Lower lobe of right lung (tissue), 2 donors: ENCODE measurements around the gene TMEM139. TPM values are rescaled to one million over a fixed set of nuclear protein-coding genes. Genes with fewer than 3 reads are reported as not detected.
A peak's percentile ranks its signal among the peaks of the same experiment; 100 is the strongest.

Experiments
- ATAC-seq, 2 donors: fragments of 200-7000 bp; cut with Tn5 transposase; one replicate each; pipeline ENCODE4 v1.9.1; 2020 to 2022; ENCODE audit warnings: mild to moderate bottlenecking in 2 of 2, moderate library complexity in 2 of 2
- DNase-seq: peaks from one replicate; pipeline ENCODE4 v3.0.0-alpha.2; 2020
- H3K27ac ChIP-seq: fragments of 200-600 bp; one replicate; pipeline ENCODE4 v1.8.0; 2022
- H3K27me3 ChIP-seq: fragments of 200-600 bp; one replicate; pipeline ENCODE4 v1.8.0; 2022; ENCODE audit warnings: low read depth
- H3K36me3 ChIP-seq: fragments of 200-600 bp; one replicate; pipeline ENCODE4 v1.8.0; 2022; ENCODE audit warnings: mild to moderate bottlenecking
- H3K4me1 ChIP-seq: fragments of 200-600 bp; one replicate; pipeline ENCODE4 v1.8.0; 2022
- H3K4me3 ChIP-seq: fragments of 200-600 bp; one replicate; pipeline ENCODE4 v1.8.0; 2022; ENCODE audit warnings: mild to moderate bottlenecking
- H3K9me3 ChIP-seq: fragments of 200-600 bp; one replicate; pipeline ENCODE4 v1.8.0; 2022
- CTCF ChIP-seq: fragments of 200-600 bp; IDR thresholded peaks from one replicate; pipeline ENCODE4 v1.8.0; 2022; ENCODE audit warnings: antibody characterized with exemption, mild to moderate bottlenecking
- intact Hi-C: fragments of 100-400 bp; cut with DNase I; formaldehyde crosslinking; loops from one replicate; pipeline ENCODE4 v1.11.0; 2022
- total RNA-seq: library from RNA; stranded (reverse); fragmentation: NEBNext Ultra II Directional; extraction: Animal tissue kit (Norgen Biotek cat#: 25700); gene quantifications from one replicate; pipeline ENCODE4 v1.2.1, GENCODE V29; 2021
- donor health status: DM: no; HTN: yes; CAD: no; lungs with severe emphysema.

Gene TMEM139
- total RNA-seq, 1 donor from 2014 or later = 25.9 TPM

GRCh38 chr7:143285806-143286521 lies 1.2 kb downstream of the TMEM139 start:
- ATAC-seq = no peak

GRCh38 chr7:143286522-143286890 lies 1.7 kb downstream of the TMEM139 start:
- intact Hi-C loops = no loop called here
- ATAC-seq (no peak), DNase-seq (no peak)
- Histone ChIP-seq H3K4me3 (no peak overlapping the region), H3K27me3 (no peaks in the 10 kb centered on the region), H3K27ac (no peak overlapping the region), H3K9me3 (no peaks in the 10 kb centered on the region), H3K4me1 (peaks cover 35% of the 10 kb centered on the region), H3K36me3 (peaks cover 4% of the 10 kb centered on the region)
- TF ChIP-seq CTCF = no peak

More at GRCh38 chr7:143285806-143286521, 1.2 kb downstream of the TMEM139 start:
- intact Hi-C loops = no loop called here
- no peak for TF ChIP-seq CTCF
- peaks cover 30% of the 10 kb centered on the region for H3K4me1 ChIP-seq
- no peaks in the 10 kb centered on the region for H3K27me3 ChIP-seq
- peak overlapping the region; percentile 46 for H3K4me3 ChIP-seq
- H3K27ac ChIP-seq = no peak overlapping the region
- H3K9me3 ChIP-seq = no peaks in the 10 kb centered on the region
- no peaks in the 10 kb centered on the region for H3K36me3 ChIP-seq
- DNase-seq = no peak

GRCh38 chr7:143287339-143287934 lies 2.7 kb downstream of the TMEM139 start:
- H3K27ac ChIP-seq = peak overlapping the region; percentile 77
- peaks cover 13% of the 10 kb centered on the region for H3K36me3 ChIP-seq
- intact Hi-C loops = no loop called here
- TF ChIP-seq CTCF = no peak
- H3K27me3 ChIP-seq = no peaks in the 10 kb centered on the region
- H3K4me1 ChIP-seq = peaks cover 35% of the 10 kb centered on the region
- DNase-seq = no peak
- H3K4me3 ChIP-seq = peak overlapping the region; percentile 99
- ATAC-seq = no peak
- H3K9me3 ChIP-seq = no peaks in the 10 kb centered on the region

- DNase-seq (peak; percentile 98), ATAC-seq (peak; percentile 97 to 98)
- no peaks in the 10 kb centered on the region for H3K9me3 ChIP-seq
- H3K27me3 ChIP-seq = no peaks in the 10 kb centered on the region
- H3K4me3 ChIP-seq = peak within 1 kb of the TSS; percentile 99
- peaks cover 21% of the 10 kb centered on the region for H3K36me3 ChIP-seq
- intact Hi-C loops = no loop called here
- peak within 1 kb of the TSS; percentile 93 for H3K27ac ChIP-seq
- TF ChIP-seq CTCF = peak; percentile 54
- peaks cover 35% of the 10 kb centered on the region for H3K4me1 ChIP-seq
Observed at GRCh38 chr7:143287935-143288826, 3.4 kb downstream of the TMEM139 start, which contains the start of gene CASP2. TSS of gene CASP2 (plus strand) at chr7:143288351. CDS start at chr7:143288456, 105 bp downstream.

GRCh38 chr7:143288836-143289235 lies 4.1 kb downstream of the TMEM139 start:
- H3K9me3 ChIP-seq = no peaks in the 10 kb centered on the region
- intact Hi-C loops = no loop called here
- H3K4me1 ChIP-seq = peaks cover 35% of the 10 kb centered on the region

More at GRCh38 chr7:143288836-143289235, 4.1 kb downstream of the TMEM139 start:
- peaks cover 27% of the 10 kb centered on the region for H3K36me3 ChIP-seq
- ATAC-seq = no peak
- DNase-seq = no peak
- TF ChIP-seq CTCF = no peak
- H3K27ac ChIP-seq = peak overlapping the region; percentile 93
- no peaks in the 10 kb centered on the region for H3K27me3 ChIP-seq
- peak overlapping the region; percentile 99 for H3K4me3 ChIP-seq
